Measurements from ENCODE around the gene CLIC6. TPM values are rescaled to one million over a fixed set of nuclear protein-coding genes. Genes with fewer than 3 reads are reported as not detected.

The CLIC6 gene
- total RNA-seq, 1 donor from 2014 or later, result 23.5 TPM

- no peaks in the 10 kb centered on the region for H3K4me1 ChIP-seq
- no peak for DNase-seq
- no peaks in the 10 kb centered on the region for H3K9me3 ChIP-seq
- H3K36me3 ChIP-seq, result no peaks in the 10 kb centered on the region
- H3K27ac ChIP-seq, result no peak overlapping the region
- TF ChIP-seq CTCF (IDR thresholded peaks at IDR 0.05), result no peak
- no peaks in the 10 kb centered on the region for H3K27me3 ChIP-seq (ENCODE audit: low read depth)
- ATAC-seq, result no peak
- intact Hi-C loops (cut with DNase I), result no loop called here
- no peak overlapping the region for H3K4me3 ChIP-seq
Observed at GRCh38 chr21:34754690-34755647, 86.2 kb downstream of the CLIC6 start.

- Histone ChIP-seq H3K9me3 (no peaks in the 10 kb centered on the region), H3K36me3 (no peaks in the 10 kb centered on the region), H3K27me3 (ENCODE audit: low read depth) (no peaks in the 10 kb centered on the region), H3K4me3 (no peak overlapping the region), H3K4me1 (no peaks in the 10 kb centered on the region), H3K27ac (no peak overlapping the region)
- no peak for DNase-seq
- ATAC-seq, result peak; percentile 29 to 66
- no peak for TF ChIP-seq CTCF (IDR thresholded peaks at IDR 0.05)
- intact Hi-C loops (cut with DNase I), result no loop called here
Observed at GRCh38 chr21:34761758-34762330, 93.0 kb downstream of the CLIC6 start.

- Histone ChIP-seq H3K27me3 (ENCODE audit: low read depth) (no peaks in the 10 kb centered on the region), H3K9me3 (no peaks in the 10 kb centered on the region), H3K4me1 (no peaks in the 10 kb centered on the region), H3K4me3 (no peak overlapping the region), H3K27ac (no peak overlapping the region), H3K36me3 (no peaks in the 10 kb centered on the region)
- TF ChIP-seq CTCF (IDR thresholded peaks at IDR 0.05), result no peak
- DNase-seq (no peak), ATAC-seq (no peak)
- intact Hi-C loops (cut with DNase I), result no loop called here
Observed at GRCh38 chr21:34762786-34763185, 94.0 kb downstream of the CLIC6 start.

GRCh38 chr21:34764715-34765284 is 96.0 kb downstream of the CLIC6 start:
- TF ChIP-seq CTCF (IDR thresholded peaks at IDR 0.05), result no peak
- no peak overlapping the region for H3K4me3 ChIP-seq
- H3K4me1 ChIP-seq, result no peaks in the 10 kb centered on the region
- intact Hi-C loops (cut with DNase I), result no loop called here
- no peak for ATAC-seq
- H3K36me3 ChIP-seq, result no peaks in the 10 kb centered on the region
- H3K27me3 ChIP-seq (ENCODE audit: low read depth), result no peaks in the 10 kb centered on the region
- H3K9me3 ChIP-seq, result no peaks in the 10 kb centered on the region
- H3K27ac ChIP-seq, result no peak overlapping the region
- DNase-seq, result no peak

- Histone ChIP-seq H3K4me3 (no peak overlapping the region), H3K27me3 (ENCODE audit: low read depth) (no peaks in the 10 kb centered on the region), H3K4me1 (no peaks in the 10 kb centered on the region), H3K36me3 (no peaks in the 10 kb centered on the region), H3K27ac (no peak overlapping the region), H3K9me3 (no peaks in the 10 kb centered on the region)
- DNase-seq (no peak), ATAC-seq (no peak)
- no peak for TF ChIP-seq CTCF (IDR thresholded peaks at IDR 0.05)
- intact Hi-C loops (cut with DNase I), result no loop called here
Observed at GRCh38 chr21:34765619-34766018, 96.8 kb downstream of the CLIC6 start.

All from lower lobe of right lung (tissue), 2 donors.